ENCODE results near the gene PNPLA6. TPM values are rescaled to one million over a fixed set of nuclear protein-coding genes. Genes with fewer than 3 reads are reported as not detected.

Gene PNPLA6
- total RNA-seq, 1 experiment from 2014 or later: 60.1 TPM

DNA sequence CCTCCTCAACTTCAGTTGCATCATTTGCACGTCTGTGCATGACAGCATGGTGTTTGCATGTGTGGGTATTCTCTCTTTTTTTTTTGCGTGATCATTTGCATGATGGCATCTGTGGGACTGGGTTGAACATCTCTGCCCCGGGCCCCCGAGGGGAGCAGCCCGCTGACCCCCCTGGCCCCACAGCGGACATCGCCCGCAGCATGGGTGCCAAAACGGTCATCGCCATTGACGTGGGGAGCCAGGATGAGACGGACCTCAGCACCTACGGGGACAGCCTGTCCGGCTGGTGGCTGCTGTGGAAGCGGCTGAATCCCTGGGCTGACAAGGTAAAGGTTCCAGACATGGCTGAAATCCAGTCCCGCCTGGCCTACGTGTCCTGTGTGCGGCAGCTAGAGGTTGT lies 23.1 kb downstream of the PNPLA6 start:
- H3K4me1 Mint-ChIP-seq (ENCODE audit: low read depth, unreplicated experiment): no peaks in the 10 kb centered on the region
- no peak overlapping the region for H3K4me3 Mint-ChIP-seq (ENCODE audit: low read depth, unreplicated experiment)
- BruUV-seq (replicated peaks): no TSS peak
- TF ChIP-seq, protein P1, sequence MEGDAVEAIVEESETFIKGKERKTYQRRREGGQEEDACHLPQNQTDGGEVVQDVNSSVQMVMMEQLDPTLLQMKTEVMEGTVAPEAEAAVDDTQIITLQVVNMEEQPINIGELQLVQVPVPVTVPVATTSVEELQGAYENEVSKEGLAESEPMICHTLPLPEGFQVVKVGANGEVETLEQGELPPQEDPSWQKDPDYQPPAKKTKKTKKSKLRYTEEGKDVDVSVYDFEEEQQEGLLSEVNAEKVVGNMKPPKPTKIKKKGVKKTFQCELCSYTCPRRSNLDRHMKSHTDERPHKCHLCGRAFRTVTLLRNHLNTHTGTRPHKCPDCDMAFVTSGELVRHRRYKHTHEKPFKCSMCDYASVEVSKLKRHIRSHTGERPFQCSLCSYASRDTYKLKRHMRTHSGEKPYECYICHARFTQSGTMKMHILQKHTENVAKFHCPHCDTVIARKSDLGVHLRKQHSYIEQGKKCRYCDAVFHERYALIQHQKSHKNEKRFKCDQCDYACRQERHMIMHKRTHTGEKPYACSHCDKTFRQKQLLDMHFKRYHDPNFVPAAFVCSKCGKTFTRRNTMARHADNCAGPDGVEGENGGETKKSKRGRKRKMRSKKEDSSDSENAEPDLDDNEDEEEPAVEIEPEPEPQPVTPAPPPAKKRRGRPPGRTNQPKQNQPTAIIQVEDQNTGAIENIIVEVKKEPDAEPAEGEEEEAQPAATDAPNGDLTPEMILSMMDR (IDR thresholded peaks at IDR 0.05; ENCODE audit: unreplicated experiment): no peak
- no peak overlapping the region for H3K27ac Mint-ChIP-seq (ENCODE audit: unreplicated experiment)
- peaks cover 16% of the 10 kb centered on the region for H3K36me3 Mint-ChIP-seq (ENCODE audit: insufficient read depth, unreplicated experiment)
- no peak for DNase-seq
- intact Hi-C loops (cut with micrococcal nuclease; ENCODE audit: unreplicated experiment): no loop called here
- CTCF ChIA-PET: no interaction called here
- no peaks in the 10 kb centered on the region for H3K9me3 Mint-ChIP-seq (ENCODE audit: low read depth, unreplicated experiment)
- H3K27me3 Mint-ChIP-seq (ENCODE audit: unreplicated experiment): no peaks in the 10 kb centered on the region

DNA sequence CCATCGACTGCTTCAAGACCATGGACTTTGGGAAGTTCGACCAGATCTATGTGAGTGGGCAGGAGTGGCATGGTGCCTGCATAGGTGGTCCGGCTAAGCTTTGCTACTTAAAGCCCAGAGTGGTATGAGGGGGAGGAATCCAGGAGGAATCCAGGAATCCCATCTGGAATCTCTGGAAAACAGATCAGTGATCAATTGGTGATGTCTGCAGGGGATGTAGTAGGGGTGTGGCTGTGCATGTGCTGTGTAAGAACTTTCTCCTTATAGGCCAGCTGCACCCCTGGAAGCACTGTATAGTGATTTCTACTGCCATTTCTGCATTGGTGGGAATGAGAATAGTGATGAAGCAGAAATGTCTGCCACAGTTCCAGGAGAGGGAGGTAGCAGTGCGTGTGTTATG lies 23.6 kb downstream of the PNPLA6 start:
- intact Hi-C loops (cut with micrococcal nuclease; ENCODE audit: unreplicated experiment): no loop called here
- Mint-ChIP-seq H3K27ac (ENCODE audit: unreplicated experiment) (no peak overlapping the region), H3K9me3 (ENCODE audit: low read depth, unreplicated experiment) (no peaks in the 10 kb centered on the region), H3K27me3 (ENCODE audit: unreplicated experiment) (no peaks in the 10 kb centered on the region), H3K4me1 (ENCODE audit: low read depth, unreplicated experiment) (no peaks in the 10 kb centered on the region), H3K4me3 (ENCODE audit: low read depth, unreplicated experiment) (no peak overlapping the region), H3K36me3 (ENCODE audit: insufficient read depth, unreplicated experiment) (peaks cover 16% of the 10 kb centered on the region)
- TF ChIP-seq, protein P1 (IDR thresholded peaks at IDR 0.05; ENCODE audit: unreplicated experiment): no peak
- BruUV-seq (replicated peaks): no TSS peak
- DNase-seq: no peak
- CTCF ChIA-PET: no interaction called here

DNA sequence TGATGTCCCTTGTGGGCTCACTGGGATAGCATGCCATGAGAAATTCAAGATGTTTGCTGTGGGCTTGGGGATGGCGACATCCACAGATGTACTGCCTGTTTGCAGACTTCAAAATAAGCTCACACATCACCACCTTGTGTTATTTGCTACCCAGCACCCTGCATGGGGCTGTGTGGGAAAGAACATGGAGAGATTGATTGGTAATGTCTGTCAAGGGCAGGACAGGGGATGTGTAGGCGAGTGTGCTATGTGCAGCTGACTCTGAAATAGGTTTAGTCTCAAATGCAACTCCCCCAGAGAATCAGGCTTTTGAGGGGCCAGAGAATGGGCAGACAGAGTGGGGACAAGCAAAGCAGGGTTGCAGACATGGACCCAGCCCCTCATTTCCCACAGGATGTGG lies 24.7 kb downstream of the PNPLA6 start:
- Mint-ChIP-seq H3K27ac (ENCODE audit: unreplicated experiment) (no peak overlapping the region), H3K4me3 (ENCODE audit: low read depth, unreplicated experiment) (no peak overlapping the region), H3K4me1 (ENCODE audit: low read depth, unreplicated experiment) (no peaks in the 10 kb centered on the region), H3K36me3 (ENCODE audit: insufficient read depth, unreplicated experiment) (peaks cover 10% of the 10 kb centered on the region), H3K9me3 (ENCODE audit: low read depth, unreplicated experiment) (no peaks in the 10 kb centered on the region), H3K27me3 (ENCODE audit: unreplicated experiment) (no peaks in the 10 kb centered on the region)
- CTCF ChIA-PET: no interaction called here
- TF ChIP-seq, protein P1 (IDR thresholded peaks at IDR 0.05; ENCODE audit: unreplicated experiment): no peak
- intact Hi-C loops (cut with micrococcal nuclease; ENCODE audit: unreplicated experiment): no loop called here
- no peak for DNase-seq
- no TSS peak for BruUV-seq (replicated peaks)

DNA sequence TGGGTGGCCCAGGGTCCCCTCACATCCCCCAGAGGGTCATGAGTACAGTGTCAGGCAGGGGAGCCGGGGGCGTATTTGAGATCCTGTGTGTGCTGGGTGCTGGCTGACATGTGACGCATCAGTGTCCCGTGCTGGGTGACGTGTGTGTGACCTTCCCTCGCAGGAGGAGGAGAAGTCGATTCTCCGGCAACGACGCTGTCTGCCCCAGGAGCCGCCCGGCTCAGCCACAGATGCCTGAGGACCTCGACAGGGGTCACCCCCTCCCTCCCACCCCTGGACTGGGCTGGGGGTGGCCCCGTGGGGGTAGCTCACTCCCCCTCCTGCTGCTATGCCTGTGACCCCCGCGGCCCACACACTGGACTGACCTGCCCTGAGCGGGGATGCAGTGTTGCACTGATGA lies 25.8 kb downstream of the PNPLA6 start:
- H3K9me3 Mint-ChIP-seq (ENCODE audit: low read depth, unreplicated experiment): no peaks in the 10 kb centered on the region
- no TSS peak for BruUV-seq (replicated peaks)
- H3K27ac Mint-ChIP-seq (ENCODE audit: unreplicated experiment): no peak overlapping the region
- CTCF ChIA-PET: interaction anchor here (0.6 kb wide), 1 partner anchor 409 kb away, joined by 3 read pairs; no protein-coding TSS in a partner anchor
- no peak for DNase-seq
- H3K36me3 Mint-ChIP-seq (ENCODE audit: insufficient read depth, unreplicated experiment): peaks cover 5% of the 10 kb centered on the region
- TF ChIP-seq, protein P1 (IDR thresholded peaks at IDR 0.05; ENCODE audit: unreplicated experiment): no peak
- H3K4me3 Mint-ChIP-seq (ENCODE audit: low read depth, unreplicated experiment): no peak overlapping the region
- no peaks in the 10 kb centered on the region for H3K27me3 Mint-ChIP-seq (ENCODE audit: unreplicated experiment)
- intact Hi-C loops (cut with micrococcal nuclease; ENCODE audit: unreplicated experiment): no loop called here
- no peaks in the 10 kb centered on the region for H3K4me1 Mint-ChIP-seq (ENCODE audit: low read depth, unreplicated experiment)

Measured in Calu3 (cell line).